HepG2 (cell line): ENCODE measurements around the gene AFF4. TPM values are rescaled to one million over a fixed set of nuclear protein-coding genes. Genes with fewer than 3 reads are reported as not detected.
A peak's percentile ranks its signal among the peaks of the same experiment; 100 is the strongest.

Source experiments
- ARID5B ChIP-seq: IDR thresholded peaks from 2 replicates; pipeline ENCODE4 v1.4.0; 2020; ENCODE audit warnings: mild to moderate bottlenecking, missing genetic modification reagents
- BATF2 ChIP-seq: sonication (generic); formaldehyde crosslinking; IDR thresholded peaks from 2 replicates; pipeline ENCODE4 v1.8.0; 2022; ENCODE audit warnings: mild to moderate bottlenecking, missing genetic modification reagents, moderate library complexity
- GPN1 ChIP-seq: sonication (generic); formaldehyde crosslinking; IDR thresholded peaks from 2 replicates; pipeline ENCODE4 v1.5.1; 2020; ENCODE audit warnings: missing genetic modification reagents, borderline replicate concordance
- HIVEP1 ChIP-seq: sonication (generic); formaldehyde crosslinking; IDR thresholded peaks from 2 replicates; pipeline ENCODE4 v1.4.0; 2020; ENCODE audit warnings: mild to moderate bottlenecking, missing genetic modification reagents
- HMGXB3 ChIP-seq: sonication (generic); formaldehyde crosslinking; IDR thresholded peaks from 2 replicates; pipeline ENCODE4 v1.4.0; 2020; ENCODE audit warnings: missing genetic modification reagents, borderline replicate concordance
- KDM2A ChIP-seq: sonication (generic); formaldehyde crosslinking; IDR thresholded peaks from 2 replicates; pipeline ENCODE4 v1.4.0; 2020; ENCODE audit warnings: low read depth, missing genetic modification reagents, borderline replicate concordance
- MZF1 ChIP-seq: sonication (generic); formaldehyde crosslinking; IDR thresholded peaks from 2 replicates; pipeline ENCODE4 v1.8.1; 2023; ENCODE audit warnings: mild to moderate bottlenecking, missing genetic modification reagents, borderline replicate concordance
- RAD21 ChIP-seq: fragments of 450-650 bp; formaldehyde crosslinking; IDR thresholded peaks from 2 replicates; pipeline ENCODE4 v1.5.0; 2020; ENCODE audit warnings: mild to moderate bottlenecking
- RARG ChIP-seq: sonication (generic); formaldehyde crosslinking; IDR thresholded peaks from 2 replicates; pipeline ENCODE4 v1.4.0; 2020; ENCODE audit warnings: low read depth, mild to moderate bottlenecking, missing genetic modification reagents
- STAG1 ChIP-seq: sonication (generic); formaldehyde crosslinking; IDR thresholded peaks from 2 replicates; pipeline ENCODE4 v1.4.0; 2020; ENCODE audit warnings: missing genetic modification reagents
- YEATS2 ChIP-seq: sonication (generic); formaldehyde crosslinking; IDR thresholded peaks from 2 replicates; pipeline ENCODE4 v1.4.0; 2020; ENCODE audit warnings: missing genetic modification reagents, borderline replicate concordance
- ZNF367 ChIP-seq: sonication (generic); formaldehyde crosslinking; IDR thresholded peaks from 2 replicates; pipeline ENCODE4 v1.4.0; 2020; ENCODE audit warnings: missing genetic modification reagents, borderline replicate concordance
- ZNF660 ChIP-seq: sonication (generic); formaldehyde crosslinking; IDR thresholded peaks from 2 replicates; pipeline ENCODE4 v1.5.1; 2020; ENCODE audit warnings: mild to moderate bottlenecking, low read depth, missing genetic modification reagents, borderline replicate concordance
- ZNF710 ChIP-seq: sonication (generic); formaldehyde crosslinking; IDR thresholded peaks from 2 replicates; pipeline ENCODE4 v1.5.0; 2020; ENCODE audit warnings: mild to moderate bottlenecking, missing genetic modification reagents, borderline replicate concordance
- ZNF800 ChIP-seq: sonication (generic); formaldehyde crosslinking; IDR thresholded peaks from 2 replicates; pipeline ENCODE4 v1.4.0; 2020; ENCODE audit warnings: missing genetic modification reagents
- polyA plus RNA-seq, 8 experiments: library from polyadenylated mRNA; depleted of rRNA in 3 of 8; stranded (reverse) in 7 of 8; unstranded in 1 of 8; fragments of >200 nt; fragmentation: Illumina TruSeq in 4 of 8; extraction: Trizol in 4 of 8; gene quantifications; 2 replicates each; pipeline versions ENCODE4 v1.2.1 to v1.2.3, GENCODE V29; 2011 to 2016; ENCODE audit warnings: low read depth in 4 of 8, missing spikeins in 1 of 8, mixed read lengths in 1 of 8; ENCODE audit not compliant: insufficient read depth in 1 of 8
- total RNA-seq, 5 experiments: library from RNA; depleted of rRNA; stranded (reverse); fragments of >200 nt; fragmentation: Illumina TruSeq; extraction: Trizol; gene quantifications; 2 replicates each; pipeline ENCODE4 v1.2.3, GENCODE V29; 2016; ENCODE audit warnings: low read depth in 1 of 5

The AFF4 gene
- total and polyA plus RNA-seq, 2 of the 13 experiments (the other 11 are each of a cell fraction or from before 2014, with no cell fraction given) = 22.1 to 25.5 TPM

GRCh38 chr5:132829742-132830435, 133.5 kb downstream of the AFF4 start (continued):
- TF ChIP-seq ZNF800 (CRISPR knock-in tag) (no peak; the same call in 1 of the 2 replicates), KDM2A (CRISPR knock-in tag) (peak; percentile 82), ZNF660 (CRISPR knock-in tag) (no peak), ZNF367 (CRISPR knock-in tag) (no peak; the same call in 1 of the 2 replicates), STAG1 (CRISPR knock-in tag) (peak; percentile 96), ARID5B (CRISPR knock-in tag) (peak; percentile 27; the same call in 1 of the 2 replicates), HMGXB3 (CRISPR knock-in tag) (no peak; the same call in 1 of the 2 replicates), RAD21 (CRISPR knock-in tag) (peak; percentile 98), MZF1 (no peak), GPN1 (CRISPR knock-in tag) (0 out of 2 replicates have a peak, but pooled peaks have one; percentile 37), ZNF710 (CRISPR knock-in tag) (no peak), HIVEP1 (CRISPR knock-in tag) (0 out of 2 replicates have a peak, but pooled peaks have one; percentile 23), BATF2 (CRISPR knock-in tag) (peak; percentile 16; the same call in 1 of the 2 replicates), RARG (no peak), YEATS2 (no peak)
